AG09309 (cell line): ENCODE results near the gene AGTR1.

Experiments
- DNase-seq: peaks from one replicate; pipeline ENCODE4 v3.0.0-alpha.2; 2010; ENCODE audit warnings: low read depth
- H3K4me3 ChIP-seq: 2 replicates; pipeline ENCODE4 v1.5.1; 2011; ENCODE audit warnings: mild to moderate bottlenecking, low read depth, low read length, moderate library complexity; ENCODE audit not compliant: control insufficient read depth
- TF ChIP-seq, protein P1 (sequence below): IDR thresholded peaks from 2 replicates; pipeline ENCODE4 v1.5.1; 2011; ENCODE audit warnings: mild to moderate bottlenecking, low read depth, low read length, inconsistent platforms; ENCODE audit not compliant: insufficient read depth, control insufficient read depth; ENCODE audit errors: missing control alignments

AGTR1 gene

DNA sequence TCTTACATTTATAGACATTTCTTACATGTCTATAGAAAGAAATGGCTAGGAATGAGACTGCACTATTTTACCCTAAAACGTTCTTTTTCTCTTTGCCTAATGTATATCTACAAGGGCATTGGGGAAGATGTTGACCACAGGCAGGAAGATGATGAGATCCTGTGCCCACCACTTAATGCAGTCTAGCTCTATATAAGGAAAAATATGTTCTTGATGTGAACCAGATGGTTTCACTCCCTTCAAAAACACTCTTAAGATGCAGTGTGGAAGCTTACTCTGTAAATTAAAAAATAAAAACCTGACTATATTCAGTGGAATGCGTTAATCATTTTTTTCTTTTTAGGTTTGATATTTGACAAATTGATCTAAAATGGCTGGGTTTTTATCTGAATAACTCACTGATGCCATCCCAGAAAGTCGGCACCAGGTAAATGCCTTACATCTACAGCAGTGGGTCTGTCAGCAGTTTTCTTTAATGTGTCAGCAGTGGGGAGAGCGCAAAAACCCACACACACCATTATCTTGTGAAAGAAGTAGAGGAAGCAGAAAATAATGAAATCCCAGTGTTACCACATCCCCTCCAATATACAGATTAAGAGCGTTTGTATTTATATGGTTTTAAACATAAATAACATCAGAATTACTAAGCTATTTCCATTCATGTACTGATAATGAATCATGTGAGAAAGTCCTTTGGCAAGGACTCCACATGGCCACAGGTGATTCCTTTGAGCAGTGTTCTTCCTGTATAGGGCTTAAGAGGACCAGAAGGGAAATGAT lies 10.1 kb downstream of the AGTR1 start:
- no peak for DNase-seq
- TF ChIP-seq, protein P1, sequence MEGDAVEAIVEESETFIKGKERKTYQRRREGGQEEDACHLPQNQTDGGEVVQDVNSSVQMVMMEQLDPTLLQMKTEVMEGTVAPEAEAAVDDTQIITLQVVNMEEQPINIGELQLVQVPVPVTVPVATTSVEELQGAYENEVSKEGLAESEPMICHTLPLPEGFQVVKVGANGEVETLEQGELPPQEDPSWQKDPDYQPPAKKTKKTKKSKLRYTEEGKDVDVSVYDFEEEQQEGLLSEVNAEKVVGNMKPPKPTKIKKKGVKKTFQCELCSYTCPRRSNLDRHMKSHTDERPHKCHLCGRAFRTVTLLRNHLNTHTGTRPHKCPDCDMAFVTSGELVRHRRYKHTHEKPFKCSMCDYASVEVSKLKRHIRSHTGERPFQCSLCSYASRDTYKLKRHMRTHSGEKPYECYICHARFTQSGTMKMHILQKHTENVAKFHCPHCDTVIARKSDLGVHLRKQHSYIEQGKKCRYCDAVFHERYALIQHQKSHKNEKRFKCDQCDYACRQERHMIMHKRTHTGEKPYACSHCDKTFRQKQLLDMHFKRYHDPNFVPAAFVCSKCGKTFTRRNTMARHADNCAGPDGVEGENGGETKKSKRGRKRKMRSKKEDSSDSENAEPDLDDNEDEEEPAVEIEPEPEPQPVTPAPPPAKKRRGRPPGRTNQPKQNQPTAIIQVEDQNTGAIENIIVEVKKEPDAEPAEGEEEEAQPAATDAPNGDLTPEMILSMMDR: no peak
- no peak overlapping the region for H3K4me3 ChIP-seq

DNA sequence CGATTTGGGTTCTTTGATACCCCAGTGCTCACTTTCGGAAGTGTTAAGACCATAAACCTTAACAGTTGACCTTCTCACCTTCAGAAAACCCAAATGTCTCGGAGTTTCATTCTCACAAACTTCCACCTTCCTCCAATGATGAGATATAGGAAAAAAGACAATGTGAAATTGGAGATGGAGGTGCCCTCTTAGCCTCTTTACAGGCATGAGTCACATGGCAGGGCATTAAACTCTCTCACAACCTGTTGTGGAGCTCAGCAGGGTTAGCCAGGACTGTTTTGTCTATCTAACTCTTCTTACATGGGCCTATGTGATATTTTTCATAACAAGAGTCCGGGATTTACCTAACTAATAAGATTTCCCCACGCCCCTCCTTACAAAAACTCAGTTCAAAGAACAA lies 10.7 kb downstream of the AGTR1 start:
- no peak overlapping the region for H3K4me3 ChIP-seq
- DNase-seq: no peak
- TF ChIP-seq, protein P1: no peak

DNA sequence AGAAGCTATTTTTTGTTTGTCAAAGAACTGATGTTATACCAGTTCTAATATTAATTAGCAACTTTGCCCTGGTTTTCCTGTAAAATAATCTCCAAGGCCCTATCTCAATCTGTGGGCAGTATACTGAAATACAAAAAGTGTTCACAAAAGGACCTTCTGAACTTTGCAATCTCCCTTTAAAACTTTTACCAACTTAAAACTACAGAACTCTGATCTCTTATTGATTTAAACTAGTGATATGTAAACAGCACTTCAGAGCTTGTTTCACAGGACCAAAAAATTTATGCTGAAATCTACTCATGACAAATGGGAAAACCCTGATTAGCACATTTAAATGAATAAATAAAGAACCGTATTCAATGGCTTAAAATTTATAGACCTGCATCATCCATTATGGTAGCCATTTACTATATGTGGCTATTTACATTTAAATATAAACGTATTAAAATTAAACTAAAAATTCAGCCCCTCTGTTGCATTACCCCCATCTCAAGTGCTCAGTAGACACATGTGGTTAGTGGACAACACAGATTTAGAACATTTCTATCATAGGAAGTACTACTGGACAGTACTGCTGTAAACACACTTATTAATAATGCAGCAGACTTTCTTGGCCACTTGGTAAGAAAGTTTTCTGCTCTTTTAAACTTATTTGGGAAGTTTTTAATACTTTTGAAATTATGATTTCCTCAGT lies 12.0 kb downstream of the AGTR1 start:
- TF ChIP-seq, protein P1: no peak
- no peak for DNase-seq
- H3K4me3 ChIP-seq: no peak overlapping the region

DNA sequence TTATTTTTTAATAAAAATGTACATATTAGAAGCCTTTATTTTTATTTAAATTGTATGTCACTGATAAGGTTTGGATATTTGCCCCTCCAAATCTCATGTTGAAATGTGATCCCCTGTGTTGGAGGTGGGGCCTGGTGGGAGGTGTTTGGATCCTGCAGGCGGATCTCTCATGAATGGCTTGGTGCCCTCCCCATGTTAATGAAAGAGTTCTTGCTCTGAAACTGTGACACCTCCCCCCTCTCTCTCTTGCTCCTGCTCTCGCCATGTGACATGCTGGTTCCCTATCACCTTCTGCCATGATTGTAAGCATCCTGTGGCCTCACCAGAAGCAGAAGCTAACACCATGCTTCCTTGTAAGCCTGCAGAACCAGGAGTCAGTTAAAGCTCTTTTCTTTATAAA lies 13.0 kb downstream of the AGTR1 start:
- DNase-seq: no peak
- no peak overlapping the region for H3K4me3 ChIP-seq
- TF ChIP-seq, protein P1: no peak

DNA sequence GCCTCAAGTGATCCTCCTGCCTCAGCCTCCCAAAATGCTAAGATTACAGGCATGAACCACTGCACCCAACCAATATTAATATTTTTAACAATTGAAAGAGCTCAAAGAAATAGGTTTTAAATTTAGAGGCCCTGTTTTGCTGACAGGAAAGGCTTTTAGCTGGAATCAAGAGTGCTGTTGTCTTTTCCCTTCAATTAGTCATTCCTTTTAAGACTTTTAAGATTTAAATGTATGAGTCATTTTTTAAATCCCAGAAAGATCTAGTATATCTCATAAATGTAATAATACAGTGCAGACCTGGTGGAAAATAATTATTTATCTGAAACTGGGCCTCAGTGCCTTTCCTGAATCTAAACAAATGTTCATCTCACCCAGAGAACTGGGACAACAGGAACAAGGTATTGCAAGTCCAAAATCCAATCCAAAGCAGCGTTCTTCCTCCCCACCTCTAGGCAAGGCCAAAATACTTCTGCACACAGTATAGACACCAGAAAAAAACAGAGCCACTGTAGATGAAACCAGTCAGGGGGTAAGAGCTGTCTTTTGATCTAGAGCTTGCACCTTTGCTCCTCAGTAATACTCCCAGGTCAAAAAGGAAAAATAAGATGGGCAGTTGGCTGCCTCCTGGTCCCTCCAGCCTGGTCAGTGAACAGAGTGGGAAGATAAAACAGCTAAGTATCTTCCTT lies 14.4 kb downstream of the AGTR1 start:
- TF ChIP-seq, protein P1: no peak
- no peak for DNase-seq

DNA sequence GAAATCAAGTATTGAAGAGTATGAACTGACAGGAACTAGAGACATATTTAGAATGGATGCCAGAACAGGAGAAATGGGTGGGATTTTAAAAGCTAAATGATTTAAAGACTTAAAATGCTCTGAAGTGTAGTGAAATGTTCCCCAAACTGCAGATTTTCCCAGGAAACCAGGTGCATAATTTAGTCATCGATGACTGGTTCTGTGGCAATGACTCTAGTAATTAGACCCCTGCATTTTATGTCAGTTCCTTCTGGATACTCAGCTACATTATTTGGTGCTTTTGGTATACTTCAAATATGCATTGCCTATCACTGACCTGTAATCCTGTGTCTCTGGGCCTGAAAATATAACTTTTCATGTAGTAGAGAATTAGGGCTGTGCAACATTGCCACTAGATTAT lies 16.8 kb downstream of the AGTR1 start:
- TF ChIP-seq, protein P1: no peak
- no peak for DNase-seq
- H3K4me3 ChIP-seq: no peak overlapping the region

More for the DNA sequence above, 14.4 kb downstream of the AGTR1 start:
- H3K4me3 ChIP-seq: no peak overlapping the region
